Suprapubic skin (tissue), 4 donors: Measurements from ENCODE around the gene TMEM161B. TPM values are rescaled to one million over a fixed set of nuclear protein-coding genes. Genes with fewer than 3 reads are reported as not detected.

Experiments used
- DNase-seq, 2 donors: peaks; one replicate each; pipeline ENCODE4 v3.0.0-alpha.2; 2019; ENCODE audit warnings: low spot score in 2 of 2
- H3K27ac ChIP-seq: fragments of 200-600 bp; sonication (generic); one replicate; pipeline ENCODE4 v1.5.1; 2019
- H3K27me3 ChIP-seq: fragments of 200-600 bp; sonication (generic); one replicate; pipeline ENCODE4 v1.5.1; 2019
- H3K36me3 ChIP-seq: fragments of 200-600 bp; sonication (generic); one replicate; pipeline ENCODE4 v1.5.1; 2019
- H3K4me1 ChIP-seq: fragments of 200-600 bp; sonication (generic); one replicate; pipeline ENCODE4 v1.5.1; 2019
- H3K4me3 ChIP-seq: fragments of 200-600 bp; sonication (generic); one replicate; pipeline ENCODE4 v1.5.1; 2019; ENCODE audit warnings: mild to moderate bottlenecking
- H3K9me3 ChIP-seq: fragments of 200-600 bp; sonication (generic); one replicate; pipeline ENCODE4 v1.5.1; 2019
- CTCF ChIP-seq, 2 donors: fragments of 200-600 bp in 1 of 2; fragments of 450-650 bp in 1 of 2; sonication (generic) in 1 of 2; IDR thresholded peaks; one replicate each; pipeline ENCODE4 v1.5.1; 2016 to 2019; ENCODE audit warnings: antibody characterized with exemption in 2 of 2, mild to moderate bottlenecking in 1 of 2, moderate library complexity in 1 of 2
- EP300 ChIP-seq: sonication (generic); formaldehyde crosslinking; IDR thresholded peaks from one replicate; pipeline ENCODE4 v1.6.1; 2017; ENCODE audit warnings: antibody characterized with exemption
- POLR2A ChIP-seq, 2 donors: fragments of 450-650 bp; IDR thresholded peaks; one replicate each; pipeline ENCODE4 v1.6.1; 2017; ENCODE audit warnings: antibody characterized with exemption in 2 of 2, mild to moderate bottlenecking in 2 of 2, moderate library complexity in 2 of 2
- POLR2AphosphoS5 ChIP-seq, 3 donors: sonication (generic); formaldehyde crosslinking; IDR thresholded peaks; one replicate each; pipeline ENCODE4 v1.6.1; 2017; ENCODE audit warnings: antibody characterized with exemption in 3 of 3
- WGBS: methylation state at CpG from one replicate; pipeline ENCODE4 v1.1.5; 2018; 5-methylcytosine and 5-hydroxymethylcytosine counted together
- total RNA-seq, 4 donors: library from RNA; depleted of rRNA; stranded (reverse); fragments of >200 nt; gene quantifications; one replicate each; pipeline ENCODE4 v1.1.0, GENCODE V29; 2016

The TMEM161B gene
- total RNA-seq, 4 donors from 2014 or later, result 11.1 to 22.1 (median 14.1) TPM

- Histone ChIP-seq H3K9me3 (no peaks in the 10 kb centered on the region), H3K4me1 (no peaks in the 10 kb centered on the region), H3K36me3 (no peaks in the 10 kb centered on the region), H3K27me3 (no peaks in the 10 kb centered on the region), H3K27ac (no peak overlapping the region), H3K4me3 (no peak overlapping the region)
- WGBS, result 91% methylated on average over 2 of the region's 2 CpGs
- TF ChIP-seq EP300 (no peak), POLR2A (IDR thresholded peaks at IDR 0.05) (no peak), CTCF (IDR thresholded peaks at IDR 0.05) (no peak), POLR2AphosphoS5 (IDR thresholded peaks at IDR 0.05) (no peak)
- DNase-seq, result no peak
These were observed 18.6 kb downstream of the TMEM161B start for GRCh38 chr5:88250010-88250409.

DNA sequence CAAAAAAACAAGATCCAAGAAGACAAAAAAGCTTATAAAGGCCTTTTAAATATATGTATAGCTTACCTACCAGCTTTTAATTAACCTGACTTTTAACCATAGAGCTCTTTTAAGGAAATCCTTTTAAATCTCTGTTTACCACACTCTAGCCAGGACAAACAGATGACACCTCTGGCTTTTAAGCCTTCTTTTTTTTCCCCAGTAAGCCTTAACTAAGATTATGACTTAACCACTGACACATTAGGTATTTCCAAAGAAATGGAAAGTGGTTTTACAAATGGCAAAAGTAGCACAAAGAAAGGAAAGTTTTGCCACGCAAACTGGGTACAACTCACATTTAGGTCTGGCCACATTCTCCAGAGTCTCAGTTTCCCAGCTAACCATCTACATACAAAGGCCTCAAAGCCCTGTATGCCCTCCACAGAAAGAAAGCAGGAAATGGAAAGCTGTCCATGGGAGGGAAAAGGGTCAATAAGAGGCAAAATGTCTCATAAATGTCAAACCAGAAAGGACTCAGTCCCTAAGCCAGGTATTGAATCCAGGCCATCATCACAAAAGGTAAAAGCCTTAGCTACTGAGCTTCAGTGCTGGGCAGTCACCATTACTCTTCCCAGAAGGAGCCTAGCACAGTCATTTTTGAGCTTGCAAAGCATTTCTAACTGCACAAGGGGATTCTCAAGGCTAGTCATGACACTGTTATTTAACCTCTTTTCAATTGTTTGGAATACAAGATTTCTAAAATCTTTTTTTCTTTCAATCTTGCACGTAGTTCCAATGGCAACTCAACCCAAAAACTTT is 19.7 kb downstream of the TMEM161B start:
- Histone ChIP-seq H3K27ac (no peak overlapping the region), H3K27me3 (no peaks in the 10 kb centered on the region), H3K4me3 (no peak overlapping the region), H3K36me3 (no peaks in the 10 kb centered on the region), H3K4me1 (no peaks in the 10 kb centered on the region), H3K9me3 (no peaks in the 10 kb centered on the region)
- no peak for DNase-seq
- TF ChIP-seq POLR2A (IDR thresholded peaks at IDR 0.05) (no peak), POLR2AphosphoS5 (IDR thresholded peaks at IDR 0.05) (no peak), CTCF (IDR thresholded peaks at IDR 0.05) (no peak), EP300 (no peak)
- 96% methylated on average over 2 of the region's 2 CpGs for WGBS

GRCh38 chr5:88248094-88248493 is 20.6 kb downstream of the TMEM161B start:
- Histone ChIP-seq H3K4me3 (no peak overlapping the region), H3K27ac (no peak overlapping the region), H3K9me3 (no peaks in the 10 kb centered on the region), H3K27me3 (no peaks in the 10 kb centered on the region), H3K4me1 (no peaks in the 10 kb centered on the region), H3K36me3 (no peaks in the 10 kb centered on the region)
- DNase-seq, result no peak
- TF ChIP-seq POLR2A (IDR thresholded peaks at IDR 0.05) (no peak), POLR2AphosphoS5 (IDR thresholded peaks at IDR 0.05) (no peak), EP300 (no peak), CTCF (IDR thresholded peaks at IDR 0.05) (no peak)
- 91% methylated on average over 3 of the region's 3 CpGs for WGBS

- Histone ChIP-seq H3K27ac (no peak overlapping the region), H3K9me3 (no peaks in the 10 kb centered on the region), H3K27me3 (no peaks in the 10 kb centered on the region), H3K4me1 (no peaks in the 10 kb centered on the region), H3K36me3 (no peaks in the 10 kb centered on the region), H3K4me3 (no peak overlapping the region)
- DNase-seq, result no peak
- TF ChIP-seq POLR2AphosphoS5 (IDR thresholded peaks at IDR 0.05) (no peak), EP300 (no peak), CTCF (IDR thresholded peaks at IDR 0.05) (no peak), POLR2A (IDR thresholded peaks at IDR 0.05) (no peak)
These were observed 22.8 kb downstream of the TMEM161B start for GRCh38 chr5:88245893-88246244.

DNA sequence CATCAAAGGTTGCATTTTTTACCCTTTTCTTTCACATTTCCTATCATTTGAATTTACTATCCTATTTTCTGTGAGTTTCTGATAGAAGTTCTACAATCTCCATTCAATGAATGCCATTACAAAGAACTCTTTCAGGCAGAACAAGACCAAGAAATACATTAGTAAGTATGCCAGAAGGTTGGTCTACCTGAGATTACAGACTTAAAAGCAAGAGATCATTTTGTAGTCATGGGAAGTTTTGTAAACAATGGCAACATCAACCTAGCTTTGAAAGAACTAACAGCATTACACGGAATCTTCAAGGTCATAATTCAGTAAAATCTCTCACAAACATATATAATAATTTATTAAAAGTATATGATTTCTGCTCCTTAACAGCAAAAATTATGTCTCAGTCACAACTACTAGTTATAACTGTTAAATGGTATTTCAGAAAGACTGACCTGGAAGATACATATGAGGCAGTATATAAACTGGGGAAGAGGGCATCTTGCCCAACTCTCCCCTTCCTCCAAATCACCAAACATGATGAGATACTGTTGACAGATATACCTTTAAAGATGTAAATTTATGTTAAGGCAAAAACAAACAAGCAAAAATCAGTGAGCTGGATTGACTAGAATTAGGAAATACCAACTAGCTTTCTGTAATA is 23.3 kb downstream of the TMEM161B start:
- WGBS, result 91% methylated on average over 1 of the region's 1 CpG
- H3K36me3 ChIP-seq, result no peaks in the 10 kb centered on the region
- H3K27me3 ChIP-seq, result no peaks in the 10 kb centered on the region
- no peaks in the 10 kb centered on the region for H3K4me1 ChIP-seq
- DNase-seq, result no peak
- no peaks in the 10 kb centered on the region for H3K9me3 ChIP-seq
- TF ChIP-seq POLR2A (IDR thresholded peaks at IDR 0.05) (no peak), POLR2AphosphoS5 (IDR thresholded peaks at IDR 0.05) (no peak), CTCF (IDR thresholded peaks at IDR 0.05) (no peak), EP300 (no peak)
- H3K4me3 ChIP-seq, result no peak overlapping the region
- H3K27ac ChIP-seq, result no peak overlapping the region
